HG03097 (cell line): ENCODE data around the gene EFCAB8.

ENCODE experiments used
- ATAC-seq: cut with Tn5 transposase; IDR thresholded peaks from one replicate; pipeline ENCODE4 v1.9.1; 2021; ENCODE audit not compliant: unreplicated experiment, low FRiP score

EFCAB8 gene

GRCh38 chr20:32858701-32859372 is at the start of gene EFCAB8:
Gene EFCAB8 (plus strand): TSS chr20:32858923. CDS start chr20:32863793, 4,870 bp downstream.
- ATAC-seq: no peak

GRCh38 chr20:32809907-32810306 is 48.8 kb upstream of the EFCAB8 start:
- no peak for ATAC-seq

- ATAC-seq: no peak
Observed at GRCh38 chr20:32810941-32811340, 47.8 kb upstream of the EFCAB8 start.

DNA sequence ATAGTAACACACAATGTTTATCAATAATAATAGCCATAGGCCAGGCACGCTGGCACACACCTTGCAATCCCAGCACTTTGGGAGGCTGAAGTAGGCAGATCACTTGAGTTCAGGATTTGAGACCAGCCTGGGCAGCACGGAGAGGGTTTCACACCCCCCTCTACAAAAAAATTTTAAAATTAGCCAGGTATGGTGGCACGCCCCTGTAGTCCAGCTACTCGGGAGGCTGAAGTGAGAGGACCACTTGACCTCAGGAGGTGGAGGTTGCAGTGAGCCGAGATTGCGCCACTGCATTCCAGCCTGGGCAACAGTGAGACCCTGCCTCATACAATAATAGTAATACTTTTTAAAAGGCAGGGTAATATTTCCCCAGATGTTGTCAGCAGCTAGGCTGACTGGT is 46.8 kb upstream of the EFCAB8 start:
- ATAC-seq: no peak

GRCh38 chr20:32819992-32820697 is 38.6 kb upstream of the EFCAB8 start:
- peak; percentile 32 for ATAC-seq

GRCh38 chr20:32820698-32821377 is 37.9 kb upstream of the EFCAB8 start:
- ATAC-seq: peak; percentile 3

GRCh38 chr20:32822225-32822624 is 36.5 kb upstream of the EFCAB8 start:
- ATAC-seq: no peak

DNA sequence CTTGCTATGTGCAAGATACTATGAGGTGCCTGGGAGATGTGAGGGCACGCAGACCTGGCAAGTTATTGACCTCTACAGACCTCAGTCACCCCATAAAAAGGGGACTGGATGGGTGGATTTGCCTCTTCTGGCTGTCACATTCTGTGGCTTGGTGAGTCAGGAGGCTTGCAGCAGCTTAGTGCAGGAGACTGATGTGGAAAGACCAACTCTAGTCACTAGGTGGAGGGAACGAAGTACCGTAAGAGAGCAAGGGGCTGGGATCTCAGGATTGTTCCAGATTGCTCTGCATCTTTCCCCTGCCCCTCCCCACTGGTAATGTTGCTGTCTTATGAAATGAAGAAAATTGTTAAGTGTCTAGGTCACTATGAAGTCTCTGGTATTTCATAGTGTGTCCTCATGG is 35.6 kb upstream of the EFCAB8 start:
- ATAC-seq: no peak

GRCh38 chr20:32823737-32824588 is 34.8 kb upstream of the EFCAB8 start:
- ATAC-seq: no peak

- ATAC-seq: no peak
Observed at GRCh38 chr20:32828029-32828680, 30.6 kb upstream of the EFCAB8 start.

DNA sequence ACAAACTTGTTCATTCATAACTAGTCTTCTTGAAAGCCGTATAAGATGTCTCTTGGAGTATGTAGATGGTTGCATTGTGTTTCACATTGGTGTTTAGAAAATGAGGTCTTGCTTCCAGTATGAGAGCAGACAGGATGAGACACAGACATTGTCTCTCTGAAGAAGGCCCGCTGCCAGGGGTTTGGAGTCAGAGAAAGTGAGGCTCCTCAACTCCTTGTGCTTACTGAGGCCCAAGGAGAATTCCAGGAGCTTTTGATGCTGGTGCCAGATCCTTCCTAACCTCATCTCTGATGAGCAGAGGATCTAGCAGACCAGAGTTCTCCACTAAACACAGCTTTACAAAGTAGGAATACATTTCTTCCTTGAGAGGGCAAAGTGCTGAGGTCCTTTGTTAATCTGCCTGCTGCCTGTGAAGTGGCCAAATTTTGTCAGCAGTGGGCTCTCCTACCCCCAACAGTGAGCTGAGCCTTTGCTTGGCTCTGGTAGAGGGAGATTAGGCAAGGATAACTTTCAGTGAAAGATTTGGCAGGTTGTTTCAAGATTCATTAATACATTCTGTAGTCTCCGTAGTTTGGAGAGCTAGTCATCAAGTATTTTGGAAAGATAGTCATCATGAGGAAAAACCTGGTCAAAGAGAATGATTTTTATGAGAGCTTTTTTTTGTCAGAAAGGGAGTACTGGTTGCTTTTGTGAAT is 29.3 kb upstream of the EFCAB8 start:
- no peak for ATAC-seq

- no peak for ATAC-seq
Observed at GRCh38 chr20:32830437-32830836, 28.3 kb upstream of the EFCAB8 start.

DNA sequence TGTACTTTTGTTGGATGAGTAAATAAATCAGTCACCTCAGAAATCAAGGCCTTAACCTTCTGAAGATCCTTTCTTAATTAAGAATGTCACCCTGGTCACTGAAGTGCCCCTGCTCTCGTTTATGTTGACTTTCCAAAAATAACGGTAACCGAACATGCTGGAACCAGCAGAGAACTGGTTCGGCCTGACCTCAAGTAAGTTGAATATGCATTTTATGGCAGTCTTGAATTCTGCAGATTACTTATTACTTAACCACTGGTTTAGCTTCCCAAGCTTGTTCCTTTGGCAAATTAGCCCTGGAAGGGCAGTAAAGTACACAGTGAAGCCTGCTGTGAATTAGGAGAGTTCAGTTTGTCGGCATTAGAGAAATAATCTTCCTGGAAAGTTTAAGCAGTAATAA is 26.7 kb upstream of the EFCAB8 start:
- ATAC-seq: no peak

- ATAC-seq: no peak
Observed at GRCh38 chr20:32832664-32833063, 26.1 kb upstream of the EFCAB8 start.

DNA sequence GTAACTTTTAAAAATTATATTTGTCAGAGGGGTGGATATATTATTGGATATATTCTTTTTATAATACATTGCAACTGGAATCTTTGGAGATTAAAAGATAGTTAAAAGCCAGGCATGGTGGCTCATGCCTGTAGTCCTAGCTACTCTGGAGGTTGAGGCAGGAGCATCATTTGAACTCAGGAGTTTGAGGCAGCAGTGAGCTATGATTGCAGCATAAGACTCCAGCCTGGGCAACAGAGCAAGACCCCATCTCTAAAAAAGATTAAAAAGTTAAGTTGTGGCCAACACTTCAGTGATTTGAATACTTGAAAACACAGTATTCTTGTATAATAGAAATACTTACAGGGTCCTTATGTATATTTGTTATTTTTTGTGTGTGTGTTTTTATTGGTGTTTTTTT is 23.8 kb upstream of the EFCAB8 start:
- no peak for ATAC-seq

DNA sequence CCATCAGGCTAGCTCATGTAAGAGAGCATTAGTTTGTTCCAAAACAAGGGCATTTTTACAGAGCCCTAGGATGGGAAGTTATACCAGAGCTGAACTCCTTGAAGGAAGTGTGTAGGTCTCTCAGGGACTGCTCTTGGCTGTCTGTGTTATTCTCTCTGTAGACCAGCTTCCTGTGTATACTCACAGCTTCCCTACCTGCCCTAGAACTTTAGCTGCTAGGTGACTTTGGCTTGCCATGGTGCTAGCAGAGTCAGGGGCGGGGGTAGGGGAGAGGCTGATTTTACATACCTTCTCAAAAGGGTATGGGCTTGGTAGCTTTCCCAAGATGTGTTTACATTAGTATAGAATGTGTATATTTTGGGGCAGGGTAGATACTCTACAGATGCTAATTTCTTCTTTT is 21.6 kb upstream of the EFCAB8 start:
- no peak for ATAC-seq

- ATAC-seq: no peak
Observed at GRCh38 chr20:32839227-32839981, 19.3 kb upstream of the EFCAB8 start.

- ATAC-seq: no peak
Observed at GRCh38 chr20:32839982-32840285, 18.8 kb upstream of the EFCAB8 start.

GRCh38 chr20:32841174-32841573 is 17.5 kb upstream of the EFCAB8 start:
- no peak for ATAC-seq
